Measurements from ENCODE around the gene RNPEPL1.

RNPEPL1 gene

GRCh38 chr2:240567137-240567871 lies 980 bp upstream of the RNPEPL1 start:
- CTCF ChIA-PET = interaction anchor here (1.0 to 2.2 kb wide), 2 partner anchors 13 to 20 kb away, joined by 3 to 8 read pairs; partner anchors contain the start of gene CAPN10

GRCh38 chr2:240568678-240569522 lies 616 bp downstream of the RNPEPL1 start:
- CTCF ChIA-PET = interaction anchor here (0.6 kb wide), 1 partner anchor 126 kb away, joined by 3 read pairs; no protein-coding TSS in a partner anchor
- DNase-seq (ENCODE audit: extremely low spot score) = no peak
- TF ChIP-seq LEF1 (IDR thresholded peaks at IDR 0.05; ENCODE audit: borderline replicate concordance) = no peak
- TF ChIP-seq TARDBP (IDR thresholded peaks at IDR 0.05) = no peak
- no peak for TF ChIP-seq NFRKB (IDR thresholded peaks at IDR 0.05)
- no peak for TF ChIP-seq BHLHE40 (IDR thresholded peaks at IDR 0.05; ENCODE audit: borderline replicate concordance)
- TF ChIP-seq FOXK2 (IDR thresholded peaks at IDR 0.05) = no peak
- TF ChIP-seq HDGF (IDR thresholded peaks at IDR 0.05; ENCODE audit: borderline replicate concordance) = no peak
- POLR2A ChIA-PET = interaction anchor here (0.8 to 2.0 kb wide), 3 partner anchors 8 to 18 kb away, joined by 3 to 8 read pairs (median 4); partner anchors contain the start of gene CAPN10

More at GRCh38 chr2:240567137-240567871, 980 bp upstream of the RNPEPL1 start:
- POLR2A ChIA-PET = interaction anchor here (0.7 to 2.0 kb wide), 2 partner anchors 18 to 19 kb away, joined by 3 to 23 read pairs; partner anchors contain the start of gene CAPN10
- no peak for TF ChIP-seq HDGF (IDR thresholded peaks at IDR 0.05; ENCODE audit: borderline replicate concordance)
- TF ChIP-seq CTBP1 (IDR thresholded peaks at IDR 0.05; ENCODE audit: borderline replicate concordance) = no peak
- no peak for TF ChIP-seq SUZ12 (IDR thresholded peaks at IDR 0.05)
- no peak for TF ChIP-seq FOXM1 (IDR thresholded peaks at IDR 0.05; ENCODE audit: borderline replicate concordance)
- no peak for TF ChIP-seq PKNOX1 (IDR thresholded peaks at IDR 0.05)
- TF ChIP-seq BHLHE40 (IDR thresholded peaks at IDR 0.05; ENCODE audit: borderline replicate concordance) = no peak
- TF ChIP-seq ARNT (IDR thresholded peaks at IDR 0.05) = no peak
- TF ChIP-seq SP1 (IDR thresholded peaks at IDR 0.05) = no peak
- TF ChIP-seq ELF4 (IDR thresholded peaks at IDR 0.05) = no peak
- no peak for TF ChIP-seq TARDBP (IDR thresholded peaks at IDR 0.05)
- TF ChIP-seq FOXK2 (IDR thresholded peaks at IDR 0.05) = no peak
- TF ChIP-seq NFRKB (IDR thresholded peaks at IDR 0.05) = no peak
- TF ChIP-seq L3MBTL2 (conservative IDR thresholded peaks at IDR 0.05) = no peak
- TF ChIP-seq FOXA1 (IDR thresholded peaks at IDR 0.05) = no peak
- TF ChIP-seq ZNF384 (IDR thresholded peaks at IDR 0.05) = no peak
- no peak for TF ChIP-seq LEF1 (IDR thresholded peaks at IDR 0.05; ENCODE audit: borderline replicate concordance)
- DNase-seq (ENCODE audit: extremely low spot score) = no peak

GRCh38 chr2:240569523-240569997 lies 1.3 kb downstream of the RNPEPL1 start:
- TF ChIP-seq TARDBP (IDR thresholded peaks at IDR 0.05) (no peak), FOXM1 (IDR thresholded peaks at IDR 0.05; ENCODE audit: borderline replicate concordance) (no peak), FOXK2 (IDR thresholded peaks at IDR 0.05) (no peak), ZNF384 (IDR thresholded peaks at IDR 0.05) (no peak), HDGF (IDR thresholded peaks at IDR 0.05; ENCODE audit: borderline replicate concordance) (no peak), ARNT (IDR thresholded peaks at IDR 0.05) (no peak), ELF4 (IDR thresholded peaks at IDR 0.05) (no peak), NFRKB (IDR thresholded peaks at IDR 0.05) (no peak), BHLHE40 (IDR thresholded peaks at IDR 0.05; ENCODE audit: borderline replicate concordance) (no peak), FOXA1 (IDR thresholded peaks at IDR 0.05) (no peak), SP1 (IDR thresholded peaks at IDR 0.05) (no peak), CTBP1 (IDR thresholded peaks at IDR 0.05; ENCODE audit: borderline replicate concordance) (no peak), PKNOX1 (IDR thresholded peaks at IDR 0.05) (no peak), L3MBTL2 (conservative IDR thresholded peaks at IDR 0.05) (no peak), LEF1 (IDR thresholded peaks at IDR 0.05; ENCODE audit: borderline replicate concordance) (no peak)
- no peak for DNase-seq (ENCODE audit: extremely low spot score)
- POLR2A ChIA-PET = interaction anchor here (0.8 to 2.0 kb wide), 3 partner anchors 9 to 17 kb away, joined by 3 to 8 read pairs (median 4); partner anchors contain the start of gene CAPN10
- CTCF ChIA-PET = no interaction called here

GRCh38 chr2:240569998-240570530 lies 1.8 kb downstream of the RNPEPL1 start:
- ChIA-PET POLR2A (interaction anchor here (2.0 kb wide), 1 partner anchor 17 kb away, joined by 8 read pairs; the partner anchor contains the start of gene CAPN10), CTCF (no interaction called here)
- no peak for DNase-seq (ENCODE audit: extremely low spot score)

More at GRCh38 chr2:240569998-240570530, 1.8 kb downstream of the RNPEPL1 start:
- TF ChIP-seq TARDBP (IDR thresholded peaks at IDR 0.05) (no peak), SUZ12 (IDR thresholded peaks at IDR 0.05) (no peak), SP1 (IDR thresholded peaks at IDR 0.05) (no peak), NFRKB (IDR thresholded peaks at IDR 0.05) (no peak), ARNT (IDR thresholded peaks at IDR 0.05) (no peak), CTBP1 (IDR thresholded peaks at IDR 0.05; ENCODE audit: borderline replicate concordance) (no peak), LEF1 (IDR thresholded peaks at IDR 0.05; ENCODE audit: borderline replicate concordance) (no peak), PKNOX1 (IDR thresholded peaks at IDR 0.05) (no peak)
